HUES64 (cell line): ENCODE measurements around the gene CACNG8.
A peak's percentile ranks its signal among the peaks of the same experiment; 100 is the strongest.

ENCODE experiments used
- H3K27ac ChIP-seq: 2 replicates; pipeline ENCODE4 v1.7.0; 2013; ENCODE audit warnings: low read depth, low read length, inconsistent platforms
- H3K27me3 ChIP-seq: 2 replicates; pipeline ENCODE4 v1.6.1; 2013; ENCODE audit warnings: mild to moderate bottlenecking, low read length; ENCODE audit not compliant: insufficient read depth
- H3K36me3 ChIP-seq: 2 replicates; pipeline ENCODE4 v1.6.1; 2013; ENCODE audit warnings: mild to moderate bottlenecking, low read length; ENCODE audit not compliant: insufficient read depth
- H3K4me1 ChIP-seq: 2 replicates; pipeline ENCODE4 v1.6.1; 2013; ENCODE audit warnings: mild to moderate bottlenecking, low read length, moderate library complexity; ENCODE audit not compliant: insufficient read depth
- H3K4me3 ChIP-seq: 2 replicates; pipeline ENCODE4 v1.5.1; 2013; ENCODE audit warnings: mild to moderate bottlenecking, low read length, moderate library complexity
- H3K9ac ChIP-seq: 2 replicates; pipeline ENCODE4 v1.6.1; 2013; ENCODE audit warnings: mild to moderate bottlenecking, low read depth, low read length
- H3K9me3 ChIP-seq: 2 replicates; pipeline ENCODE4 v1.6.1; 2013; ENCODE audit warnings: low read depth, low read length; ENCODE audit not compliant: insufficient read depth
- WGBS: fragments of 150-250, 120-280 bp; methylation state at CpG from one replicate; pipeline ENCODE4 v1.1.7; 2013; ENCODE audit warnings: missing lambda C conversion rate; 5-methylcytosine and 5-hydroxymethylcytosine counted together

CACNG8 gene

DNA sequence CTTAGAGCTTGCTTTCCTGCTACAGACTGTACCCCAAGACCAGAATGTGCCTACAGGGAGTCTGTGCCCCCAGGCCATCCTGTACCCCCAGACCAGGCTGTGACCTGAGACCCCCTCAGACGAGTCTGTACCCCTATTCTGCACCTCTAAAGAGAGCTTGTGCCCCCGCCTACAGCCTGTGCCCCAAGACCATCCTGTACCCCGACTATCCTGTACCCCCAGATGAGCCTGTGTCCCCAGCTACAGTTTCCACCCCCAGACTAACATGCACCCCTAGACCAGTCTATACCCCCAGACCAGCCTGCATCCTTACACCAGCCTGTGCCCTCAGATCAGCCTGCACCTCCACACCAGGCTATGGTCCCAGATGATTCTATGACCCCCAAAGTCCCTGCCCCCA is 30.7 kb downstream of the CACNG8 start:
- H3K36me3 ChIP-seq, result no peaks in the 10 kb centered on the region
- H3K4me1 ChIP-seq, result peaks cover 4% of the 10 kb centered on the region; the same call in 1 of the 2 replicates
- no peaks in the 10 kb centered on the region for H3K9me3 ChIP-seq
- no peak overlapping the region for H3K4me3 ChIP-seq
- H3K9ac ChIP-seq, result no peak overlapping the region
- H3K27me3 ChIP-seq, result peaks cover 58% of the 10 kb centered on the region
- H3K27ac ChIP-seq, result no peak overlapping the region
- WGBS, result 83% methylated on average over 3 of the region's 3 CpGs

DNA sequence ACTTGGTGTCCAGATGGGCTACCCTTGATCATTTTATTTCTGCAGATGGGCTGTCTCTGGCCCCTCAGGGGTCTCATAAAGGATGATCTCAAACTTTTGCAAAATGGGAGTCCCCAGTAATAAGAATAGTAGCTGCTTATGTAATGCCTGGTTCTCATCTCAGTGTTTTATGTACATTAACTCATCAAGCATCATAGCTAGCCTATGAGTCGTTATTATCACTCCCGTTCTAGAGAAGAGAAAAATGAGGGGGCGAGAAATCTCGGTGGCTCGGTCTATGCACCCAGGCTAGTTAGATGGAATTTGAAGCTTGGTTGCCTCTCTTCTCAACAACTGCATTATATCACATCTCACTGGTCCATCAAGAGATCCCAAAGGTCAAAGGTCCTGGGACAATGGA is 32.1 kb downstream of the CACNG8 start:
- H3K4me3 ChIP-seq, result no peak overlapping the region
- H3K27ac ChIP-seq, result no peak overlapping the region
- WGBS, result 98% methylated on average over 5 of the region's 5 CpGs

DNA sequence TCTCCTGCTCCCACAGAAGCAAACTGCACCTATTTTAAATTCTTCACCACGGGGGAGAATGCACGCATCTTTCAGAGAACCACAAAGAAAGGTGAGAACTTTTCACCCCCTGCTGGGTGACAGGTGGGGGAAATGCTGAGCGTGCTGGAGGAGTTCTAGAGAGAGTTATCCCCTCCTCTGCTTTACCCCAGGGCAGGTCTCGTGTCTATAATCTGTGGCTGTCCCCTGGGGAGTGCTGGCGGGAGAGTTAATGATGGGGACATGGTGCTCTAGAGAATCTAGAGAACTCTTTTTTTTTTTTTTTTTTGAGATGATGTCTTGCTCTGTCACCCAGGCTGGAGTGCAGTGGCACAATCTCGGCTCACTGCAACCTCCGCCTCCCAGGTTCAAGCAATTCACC is 35.5 kb downstream of the CACNG8 start:
- Histone ChIP-seq H3K4me3 (no peak overlapping the region), H3K36me3 (no peaks in the 10 kb centered on the region), H3K9ac (no peak overlapping the region), H3K9me3 (no peaks in the 10 kb centered on the region), H3K27ac (no peak overlapping the region), H3K4me1 (peaks cover 4% of the 10 kb centered on the region; the same call in 1 of the 2 replicates), H3K27me3 (peaks cover 57% of the 10 kb centered on the region)
- 59% methylated on average over 7 of the region's 7 CpGs for WGBS

More for the DNA sequence above, 32.1 kb downstream of the CACNG8 start:
- H3K4me1 ChIP-seq, result peaks cover 4% of the 10 kb centered on the region; the same call in 1 of the 2 replicates
- H3K27me3 ChIP-seq, result peaks cover 63% of the 10 kb centered on the region
- no peaks in the 10 kb centered on the region for H3K36me3 ChIP-seq
- H3K9me3 ChIP-seq, result no peaks in the 10 kb centered on the region
- H3K9ac ChIP-seq, result no peak overlapping the region

DNA sequence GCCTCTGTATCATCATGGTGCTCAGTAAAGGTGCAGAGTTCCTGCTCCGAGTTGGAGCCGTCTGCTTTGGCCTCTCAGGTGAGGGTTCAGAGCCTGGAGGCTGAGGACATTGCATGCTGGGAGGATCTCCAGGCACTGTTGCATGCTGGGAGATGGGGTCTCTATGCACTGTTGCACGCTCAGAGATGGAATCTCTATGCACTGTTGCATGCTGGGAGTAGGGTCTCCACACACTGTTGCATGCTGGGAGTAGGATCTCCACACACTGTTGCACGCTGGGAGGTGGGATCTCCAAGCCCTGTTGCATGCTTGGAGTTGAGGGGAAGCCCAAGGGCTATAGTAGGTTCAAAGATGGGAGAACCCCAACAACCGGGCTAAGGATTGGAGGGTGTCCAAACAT is 37.0 kb downstream of the CACNG8 start:
- 89% methylated on average over 5 of the region's 5 CpGs for WGBS
- Histone ChIP-seq H3K9ac (no peak overlapping the region), H3K4me3 (no peak overlapping the region)

DNA sequence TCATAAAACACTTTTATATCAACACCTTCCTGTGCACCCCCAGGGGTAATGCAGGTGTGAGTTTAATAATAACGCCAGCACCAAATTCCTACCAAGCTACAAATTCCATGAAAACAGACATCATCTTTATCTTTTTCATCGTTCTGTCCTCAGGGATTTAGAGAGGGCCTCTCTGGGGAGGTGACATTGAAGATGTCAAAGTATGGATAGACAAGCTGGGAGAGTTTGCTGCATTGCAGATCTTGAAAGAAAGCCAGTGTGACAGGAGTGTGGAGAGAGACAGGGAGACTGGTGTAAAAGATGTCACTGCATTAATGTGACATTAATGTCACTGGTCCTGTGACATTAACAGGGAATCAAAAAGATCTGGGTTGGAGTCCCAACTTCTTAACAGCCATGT is 38.8 kb downstream of the CACNG8 start:
- H3K36me3 ChIP-seq, result no peaks in the 10 kb centered on the region
- H3K4me1 ChIP-seq, result peaks cover 4% of the 10 kb centered on the region; the same call in 1 of the 2 replicates
- peaks cover 30% of the 10 kb centered on the region for H3K27me3 ChIP-seq
- WGBS, result 95% methylated on average over 2 of the region's 2 CpGs
- no peak overlapping the region for H3K4me3 ChIP-seq
- H3K9ac ChIP-seq, result no peak overlapping the region
- no peak overlapping the region for H3K27ac ChIP-seq
- no peaks in the 10 kb centered on the region for H3K9me3 ChIP-seq

More for the DNA sequence above, 37.0 kb downstream of the CACNG8 start:
- Histone ChIP-seq H3K36me3 (no peaks in the 10 kb centered on the region), H3K4me1 (peaks cover 4% of the 10 kb centered on the region; the same call in 1 of the 2 replicates), H3K27ac (no peak overlapping the region), H3K27me3 (peaks cover 43% of the 10 kb centered on the region), H3K9me3 (no peaks in the 10 kb centered on the region)

DNA sequence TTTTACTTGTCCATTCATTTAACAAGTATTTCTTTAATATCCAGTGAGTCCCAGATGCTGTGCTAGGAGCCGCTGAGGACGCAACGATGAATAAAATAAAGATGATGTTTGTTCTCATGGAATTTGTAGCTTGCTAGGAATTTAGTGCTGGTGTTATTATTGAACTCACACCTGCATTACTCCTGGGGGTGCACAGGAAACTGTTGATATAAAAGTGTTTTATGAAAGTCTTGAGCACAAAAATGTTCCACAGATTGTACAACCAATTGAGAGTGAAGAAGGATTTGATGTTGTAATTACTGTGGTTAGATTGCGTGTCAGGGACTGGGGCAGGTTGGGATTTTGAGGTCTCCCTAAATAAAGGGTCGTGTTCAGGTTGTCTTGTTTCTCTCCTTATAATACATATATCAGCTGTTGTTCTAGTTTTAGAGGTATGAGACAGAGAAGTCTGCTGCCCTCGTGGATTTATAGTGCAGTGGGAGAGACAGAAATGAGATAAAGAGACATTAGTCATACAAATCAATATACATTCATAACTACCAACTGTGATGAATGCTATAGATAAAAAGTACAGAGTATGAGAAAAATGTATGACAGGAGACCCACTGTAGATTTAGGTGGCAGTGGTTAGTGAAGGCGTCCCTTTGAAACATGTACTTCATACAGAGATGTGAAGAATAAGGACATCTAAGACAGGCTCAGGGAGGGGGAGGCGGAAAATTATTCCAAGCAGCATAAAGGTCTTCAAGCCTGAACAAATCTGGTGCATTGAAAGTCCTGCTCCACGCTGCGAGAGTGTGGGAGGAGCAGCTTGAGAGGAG is 40.0 kb downstream of the CACNG8 start:
- no peaks in the 10 kb centered on the region for H3K9me3 ChIP-seq
- no peak overlapping the region for H3K9ac ChIP-seq
- H3K4me1 ChIP-seq, result peaks cover 4% of the 10 kb centered on the region; the same call in 1 of the 2 replicates
- 89% methylated on average over 8 of the region's 10 CpGs for WGBS
- H3K27me3 ChIP-seq, result peaks cover 24% of the 10 kb centered on the region
- no peaks in the 10 kb centered on the region for H3K36me3 ChIP-seq
- no peak overlapping the region for H3K27ac ChIP-seq
- H3K4me3 ChIP-seq, result no peak overlapping the region

DNA sequence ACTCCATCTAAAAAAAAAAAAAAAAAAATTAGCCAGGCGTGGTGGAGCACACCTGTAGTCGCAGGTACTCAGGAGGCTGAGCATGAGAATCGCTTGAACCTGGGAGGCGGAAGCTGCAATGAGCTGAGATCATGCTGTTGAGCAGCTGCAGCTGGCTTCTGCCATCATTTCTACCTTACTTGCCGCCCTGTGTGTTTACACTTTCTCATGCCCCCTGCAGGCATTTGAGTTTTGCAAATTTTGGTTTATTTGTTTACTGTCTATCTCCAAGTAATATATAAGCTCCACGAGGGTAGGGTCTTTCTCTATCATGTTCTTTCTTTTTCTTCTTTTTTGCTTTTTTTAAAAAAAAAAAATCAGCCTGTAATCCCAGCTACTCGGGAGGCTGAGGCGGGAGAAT is 46.7 kb downstream of the CACNG8 start:
- H3K9me3 ChIP-seq, result no peaks in the 10 kb centered on the region
- H3K4me1 ChIP-seq, result 0 out of 2 replicates have a peak, but pooled peaks cover 5% of the 10 kb centered on the region
- H3K36me3 ChIP-seq, result no peaks in the 10 kb centered on the region
- no peak overlapping the region for H3K9ac ChIP-seq
- H3K27me3 ChIP-seq, result no peaks in the 10 kb centered on the region; the same call in 1 of the 2 replicates
- H3K27ac ChIP-seq, result no peak overlapping the region
- H3K4me3 ChIP-seq, result no peak overlapping the region
- 91% methylated on average over 7 of the region's 8 CpGs for WGBS

DNA sequence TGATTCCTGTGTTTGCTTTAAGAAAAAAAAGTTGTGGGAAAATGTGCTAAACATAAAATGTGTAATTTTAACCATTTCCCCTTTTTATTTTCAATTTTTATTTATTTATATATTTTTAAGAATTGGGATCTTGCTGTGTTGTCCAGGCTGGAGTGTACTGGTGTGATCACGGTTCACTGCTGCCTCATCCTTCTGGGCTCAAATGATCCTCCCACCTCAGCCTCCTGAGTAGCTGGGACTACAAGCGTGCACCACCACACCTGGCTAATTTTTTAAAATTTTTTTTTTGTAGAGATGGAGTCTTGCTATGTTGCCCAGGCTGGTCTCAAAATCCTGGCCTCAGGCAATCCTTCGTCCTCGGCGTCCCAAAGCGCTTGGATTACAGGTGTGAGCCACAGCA is 47.7 kb downstream of the CACNG8 start:
- H3K4me1 ChIP-seq, result 0 out of 2 replicates have a peak, but pooled peaks cover 5% of the 10 kb centered on the region
- WGBS, result over 99% methylated on average over 6 of the region's 6 CpGs
- H3K27ac ChIP-seq, result no peak overlapping the region
- no peak overlapping the region for H3K4me3 ChIP-seq
- H3K27me3 ChIP-seq, result no peaks in the 10 kb centered on the region; the same call in 1 of the 2 replicates
- no peaks in the 10 kb centered on the region for H3K9me3 ChIP-seq
- no peak overlapping the region for H3K9ac ChIP-seq
- H3K36me3 ChIP-seq, result no peaks in the 10 kb centered on the region

DNA sequence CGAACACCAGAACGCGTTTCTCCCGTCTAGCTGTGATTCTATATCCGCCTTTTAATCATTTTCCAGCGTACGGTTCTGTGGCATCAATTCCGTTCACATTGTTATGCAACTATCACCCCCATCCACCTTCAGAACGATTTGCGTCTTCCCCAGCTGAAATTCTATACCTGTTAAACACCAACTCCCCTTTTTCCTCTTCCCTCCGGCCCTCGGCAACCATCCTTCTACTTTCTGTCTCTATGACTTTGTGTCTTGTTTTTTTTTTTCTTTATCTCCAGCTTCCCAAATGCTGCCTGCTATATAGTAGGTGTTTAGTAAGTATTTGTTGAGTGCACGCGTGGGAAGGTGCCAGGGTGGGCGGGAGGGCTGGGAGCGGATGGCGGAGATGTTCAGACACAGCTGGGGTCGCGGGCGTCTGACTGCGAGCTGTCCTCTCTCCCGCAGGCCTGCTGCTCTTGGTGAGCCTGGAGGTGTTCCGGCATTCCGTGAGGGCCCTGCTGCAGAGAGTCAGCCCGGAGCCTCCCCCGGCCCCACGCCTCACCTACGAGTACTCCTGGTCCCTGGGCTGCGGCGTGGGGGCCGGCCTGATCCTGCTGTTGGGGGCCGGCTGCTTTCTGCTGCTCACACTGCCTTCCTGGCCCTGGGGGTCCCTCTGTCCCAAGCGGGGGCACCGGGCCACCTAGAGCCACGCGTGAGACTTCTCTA is 48.9 kb downstream of the CACNG8 start:
- Histone ChIP-seq H3K9ac (no peak overlapping the region), H3K27ac (peak overlapping the region; percentile 61; the same call in 1 of the 2 replicates), H3K9me3 (no peaks in the 10 kb centered on the region), H3K4me1 (0 out of 2 replicates have a peak, but pooled peaks cover 5% of the 10 kb centered on the region), H3K36me3 (no peaks in the 10 kb centered on the region), H3K27me3 (no peaks in the 10 kb centered on the region; the same call in 1 of the 2 replicates), H3K4me3 (peak overlapping the region; percentile 38)
- 38% methylated on average over 36 of the region's 36 CpGs for WGBS

DNA sequence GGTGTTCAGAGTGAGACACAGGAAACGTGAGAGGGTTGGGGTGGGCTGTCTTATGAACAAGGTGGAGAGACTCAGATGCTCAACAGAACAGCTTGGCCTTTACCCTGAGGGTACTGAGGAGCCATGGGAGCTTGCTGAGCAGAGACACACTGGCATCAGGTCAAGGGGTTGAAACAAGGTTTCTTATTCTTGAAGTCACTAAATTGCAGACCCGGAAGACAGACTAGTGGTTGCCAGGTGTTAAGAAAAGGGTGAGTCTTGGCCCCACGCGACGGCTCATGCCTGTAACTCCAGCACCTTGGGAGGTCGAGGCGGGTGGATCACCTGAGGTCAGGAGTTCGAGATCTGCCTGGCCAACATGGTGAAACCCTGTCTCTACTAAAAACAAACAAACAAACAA is 51.1 kb downstream of the CACNG8 start:
- H3K9me3 ChIP-seq, result no peaks in the 10 kb centered on the region
- 90% methylated on average over 8 of the region's 8 CpGs for WGBS
- H3K4me1 ChIP-seq, result 0 out of 2 replicates have a peak, but pooled peaks cover 5% of the 10 kb centered on the region
- no peak overlapping the region for H3K9ac ChIP-seq
- H3K27me3 ChIP-seq, result no peaks in the 10 kb centered on the region; the same call in 1 of the 2 replicates
- H3K36me3 ChIP-seq, result no peaks in the 10 kb centered on the region
- no peak overlapping the region for H3K27ac ChIP-seq
- H3K4me3 ChIP-seq, result no peak overlapping the region
